Measurements from ENCODE around the gene C16orf74. TPM values are rescaled to one million over a fixed set of nuclear protein-coding genes. Genes with fewer than 3 reads are reported as not detected.

The C16orf74 gene
- total RNA-seq, 1 donor from 2014 or later: 1.6 TPM

GRCh38 chr16:85733839-85734170, 17.1 kb downstream of the C16orf74 start:
- Mint-ChIP-seq H3K9me3 (ENCODE audit: low read depth) (no peaks in the 10 kb centered on the region), H3K4me1 (ENCODE audit: low read depth) (no peaks in the 10 kb centered on the region), H3K36me3 (ENCODE audit: low read depth) (no peaks in the 10 kb centered on the region), H3K27ac (ENCODE audit: unreplicated experiment) (no peak overlapping the region), H3K27me3 (ENCODE audit: low read depth) (no peaks in the 10 kb centered on the region), H3K4me3 (ENCODE audit: unreplicated experiment) (no peak overlapping the region)
- TF ChIP-seq CTCF (IDR thresholded peaks at IDR 0.05): no peak
- no peak for DNase-seq (ENCODE audit: low spot score)

DNA sequence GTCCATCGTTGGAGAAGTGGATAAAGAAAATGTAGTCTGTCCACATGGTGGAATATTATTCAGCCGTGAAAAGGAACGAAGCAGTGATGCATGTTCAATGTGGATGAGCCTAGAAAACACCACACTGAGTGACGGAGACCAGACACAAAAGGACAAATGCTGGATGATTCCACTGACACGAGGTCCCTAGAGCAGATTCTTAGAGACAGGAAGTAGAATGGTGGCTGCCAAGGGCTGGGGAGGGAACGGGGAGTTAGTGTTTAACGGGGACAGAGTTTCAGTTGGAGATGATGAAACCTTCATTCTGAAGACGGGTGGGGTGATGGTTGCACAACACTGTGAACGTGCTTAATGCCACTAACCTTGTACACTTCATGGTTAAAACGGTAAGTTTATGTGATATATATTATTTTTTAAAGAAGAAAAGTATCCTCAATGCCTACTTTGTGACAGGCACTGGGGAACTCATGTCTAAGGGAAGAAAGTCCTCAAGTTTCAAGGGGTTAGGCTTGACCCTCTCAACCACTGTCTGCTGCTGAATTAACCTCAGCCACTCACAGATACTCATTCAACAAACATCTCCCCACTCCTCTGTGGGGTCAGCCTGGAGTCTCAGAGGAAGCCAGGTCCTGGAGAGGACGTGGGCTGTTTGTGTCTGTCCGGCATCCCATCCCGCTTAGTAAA, 17.6 kb downstream of the C16orf74 start:
- H3K27ac Mint-ChIP-seq (ENCODE audit: unreplicated experiment): no peak overlapping the region
- TF ChIP-seq CTCF (IDR thresholded peaks at IDR 0.05): no peak
- H3K4me3 Mint-ChIP-seq (ENCODE audit: unreplicated experiment): no peak overlapping the region
- no peaks in the 10 kb centered on the region for H3K36me3 Mint-ChIP-seq (ENCODE audit: low read depth)
- H3K9me3 Mint-ChIP-seq (ENCODE audit: low read depth): no peaks in the 10 kb centered on the region
- DNase-seq (ENCODE audit: low spot score): no peak
- no peaks in the 10 kb centered on the region for H3K4me1 Mint-ChIP-seq (ENCODE audit: low read depth)
- H3K27me3 Mint-ChIP-seq (ENCODE audit: low read depth): no peaks in the 10 kb centered on the region

DNA sequence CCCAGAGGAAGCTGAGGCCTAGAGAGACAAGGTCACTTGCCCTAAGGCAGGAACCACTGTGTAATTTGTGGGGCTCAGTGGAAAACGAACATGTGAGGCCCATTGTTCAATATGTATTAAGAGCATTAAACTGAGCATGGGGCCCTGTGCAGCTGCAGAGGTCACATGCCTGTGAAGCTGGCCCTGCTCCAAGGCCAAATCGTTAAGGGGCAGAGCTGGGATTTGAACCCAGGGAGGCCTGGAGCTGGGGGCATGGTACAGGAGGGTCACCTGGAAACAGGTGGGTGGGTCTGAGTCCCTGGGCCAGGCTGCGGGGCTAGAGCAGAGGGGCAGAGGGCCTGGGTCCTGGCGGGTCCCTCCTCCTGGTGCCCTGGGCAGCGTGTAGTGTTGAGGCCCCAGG, 19.7 kb downstream of the C16orf74 start:
- DNase-seq (ENCODE audit: low spot score): no peak
- H3K27me3 Mint-ChIP-seq (ENCODE audit: low read depth): peaks cover 12% of the 10 kb centered on the region
- H3K4me1 Mint-ChIP-seq (ENCODE audit: low read depth): no peaks in the 10 kb centered on the region
- TF ChIP-seq CTCF (IDR thresholded peaks at IDR 0.05): no peak
- no peak overlapping the region for H3K27ac Mint-ChIP-seq (ENCODE audit: unreplicated experiment)
- peaks cover 1% of the 10 kb centered on the region for H3K36me3 Mint-ChIP-seq (ENCODE audit: low read depth)
- H3K4me3 Mint-ChIP-seq (ENCODE audit: unreplicated experiment): no peak overlapping the region
- H3K9me3 Mint-ChIP-seq (ENCODE audit: low read depth): no peaks in the 10 kb centered on the region

- peaks cover 1% of the 10 kb centered on the region for H3K36me3 Mint-ChIP-seq (ENCODE audit: low read depth)
- no peak for DNase-seq (ENCODE audit: low spot score)
- H3K4me3 Mint-ChIP-seq (ENCODE audit: unreplicated experiment): no peak overlapping the region
- H3K27ac Mint-ChIP-seq (ENCODE audit: unreplicated experiment): no peak overlapping the region
- H3K27me3 Mint-ChIP-seq (ENCODE audit: low read depth): peaks cover 15% of the 10 kb centered on the region
- no peaks in the 10 kb centered on the region for H3K9me3 Mint-ChIP-seq (ENCODE audit: low read depth)
- H3K4me1 Mint-ChIP-seq (ENCODE audit: low read depth): no peaks in the 10 kb centered on the region
- TF ChIP-seq CTCF (IDR thresholded peaks at IDR 0.05): no peak
These were observed 20.8 kb downstream of the C16orf74 start for GRCh38 chr16:85730186-85730465.

GRCh38 chr16:85729452-85730185, 21.3 kb downstream of the C16orf74 start:
- Mint-ChIP-seq H3K36me3 (ENCODE audit: low read depth) (peaks cover 1% of the 10 kb centered on the region), H3K4me3 (ENCODE audit: unreplicated experiment) (no peak overlapping the region), H3K4me1 (ENCODE audit: low read depth) (no peaks in the 10 kb centered on the region), H3K9me3 (ENCODE audit: low read depth) (no peaks in the 10 kb centered on the region), H3K27ac (ENCODE audit: unreplicated experiment) (no peak overlapping the region), H3K27me3 (ENCODE audit: low read depth) (peaks cover 15% of the 10 kb centered on the region)
- no peak for DNase-seq (ENCODE audit: low spot score)
- no peak for TF ChIP-seq CTCF (IDR thresholded peaks at IDR 0.05)

All from chondrocyte (in vitro differentiated cells).